Omental fat pad (tissue), 4 donors: Measurements from ENCODE around the gene HIF1A. TPM values are rescaled to one million over a fixed set of nuclear protein-coding genes. Genes with fewer than 3 reads are reported as not detected.
"Not testable (repeated sequence)": the region's sequence is repeated elsewhere in the genome, so short reads cannot be mapped to it uniquely, and the experiment has no call there.

Experiments
- ATAC-seq: fragments of 150-250 bp; one replicate; pipeline ENCODE4 v1.9.1; 2016; ENCODE audit warnings: mild to moderate bottlenecking, moderate library complexity; ENCODE audit not compliant: low FRiP score
- DNase-seq: peaks from one replicate; pipeline ENCODE4 v3.0.0-alpha.2; 2019; ENCODE audit warnings: low spot score
- total RNA-seq, 4 donors: library from RNA; depleted of rRNA; stranded (reverse); fragments of >200 nt; gene quantifications; one replicate each; pipeline ENCODE4 v1.1.0, GENCODE V29; 2016
- TF ChIP-seq, protein P1 (sequence below), 3 donors: fragments of 450-650 bp; IDR thresholded peaks; one replicate each; pipeline ENCODE4 v1.5.1; 2016 to 2017; ENCODE audit warnings: antibody characterized with exemption in 3 of 3, mild to moderate bottlenecking in 3 of 3, moderate library complexity in 2 of 3

Gene HIF1A
- total RNA-seq, 4 donors from 2014 or later: 95.2 to 550 (median 159) TPM

DNA sequence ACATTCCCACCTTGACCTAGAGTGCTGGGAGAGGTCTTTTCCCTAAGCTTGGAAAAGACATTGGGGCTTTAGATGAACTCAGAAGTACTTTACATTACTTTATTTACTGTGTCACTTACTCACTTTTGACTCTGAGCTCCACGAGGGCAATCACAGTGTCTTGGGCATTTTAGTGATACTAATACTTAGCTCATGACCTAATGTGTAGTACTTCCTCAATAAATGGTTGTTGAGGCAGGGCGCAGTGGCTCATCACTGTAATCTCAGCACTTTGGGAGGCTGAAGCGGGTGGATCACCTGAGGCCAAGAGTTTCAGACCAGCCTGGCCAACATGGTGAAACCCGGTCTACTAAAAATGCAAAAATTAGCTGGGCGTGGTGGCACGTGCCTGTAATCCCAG lies 47.1 kb downstream of the HIF1A start:
- no peak for ATAC-seq
- TF ChIP-seq, protein P1, sequence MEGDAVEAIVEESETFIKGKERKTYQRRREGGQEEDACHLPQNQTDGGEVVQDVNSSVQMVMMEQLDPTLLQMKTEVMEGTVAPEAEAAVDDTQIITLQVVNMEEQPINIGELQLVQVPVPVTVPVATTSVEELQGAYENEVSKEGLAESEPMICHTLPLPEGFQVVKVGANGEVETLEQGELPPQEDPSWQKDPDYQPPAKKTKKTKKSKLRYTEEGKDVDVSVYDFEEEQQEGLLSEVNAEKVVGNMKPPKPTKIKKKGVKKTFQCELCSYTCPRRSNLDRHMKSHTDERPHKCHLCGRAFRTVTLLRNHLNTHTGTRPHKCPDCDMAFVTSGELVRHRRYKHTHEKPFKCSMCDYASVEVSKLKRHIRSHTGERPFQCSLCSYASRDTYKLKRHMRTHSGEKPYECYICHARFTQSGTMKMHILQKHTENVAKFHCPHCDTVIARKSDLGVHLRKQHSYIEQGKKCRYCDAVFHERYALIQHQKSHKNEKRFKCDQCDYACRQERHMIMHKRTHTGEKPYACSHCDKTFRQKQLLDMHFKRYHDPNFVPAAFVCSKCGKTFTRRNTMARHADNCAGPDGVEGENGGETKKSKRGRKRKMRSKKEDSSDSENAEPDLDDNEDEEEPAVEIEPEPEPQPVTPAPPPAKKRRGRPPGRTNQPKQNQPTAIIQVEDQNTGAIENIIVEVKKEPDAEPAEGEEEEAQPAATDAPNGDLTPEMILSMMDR (IDR thresholded peaks at IDR 0.05): no peak
- no peak for DNase-seq

- TF ChIP-seq, protein P1 (IDR thresholded peaks at IDR 0.05): no peak
- ATAC-seq: no peak
- DNase-seq: no peak
Measured at GRCh38 chr14:61744238-61744637, 48.9 kb downstream of the HIF1A start.

GRCh38 chr14:61746346-61746745 lies 51.0 kb downstream of the HIF1A start:
- DNase-seq: not testable (repeated sequence)

DNA sequence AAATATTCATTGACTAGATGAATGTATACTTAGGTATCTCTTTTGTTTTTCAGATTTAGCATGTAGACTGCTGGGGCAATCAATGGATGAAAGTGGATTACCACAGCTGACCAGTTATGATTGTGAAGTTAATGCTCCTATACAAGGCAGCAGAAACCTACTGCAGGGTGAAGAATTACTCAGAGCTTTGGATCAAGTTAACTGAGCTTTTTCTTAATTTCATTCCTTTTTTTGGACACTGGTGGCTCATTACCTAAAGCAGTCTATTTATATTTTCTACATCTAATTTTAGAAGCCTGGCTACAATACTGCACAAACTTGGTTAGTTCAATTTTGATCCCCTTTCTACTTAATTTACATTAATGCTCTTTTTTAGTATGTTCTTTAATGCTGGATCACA lies 51.6 kb downstream of the HIF1A start:
- TF ChIP-seq, protein P1 (IDR thresholded peaks at IDR 0.05): no peak
- no peak for ATAC-seq
- DNase-seq: no peak

More at GRCh38 chr14:61746346-61746745, 51.0 kb downstream of the HIF1A start:
- ATAC-seq: not testable (repeated sequence)

DNA sequence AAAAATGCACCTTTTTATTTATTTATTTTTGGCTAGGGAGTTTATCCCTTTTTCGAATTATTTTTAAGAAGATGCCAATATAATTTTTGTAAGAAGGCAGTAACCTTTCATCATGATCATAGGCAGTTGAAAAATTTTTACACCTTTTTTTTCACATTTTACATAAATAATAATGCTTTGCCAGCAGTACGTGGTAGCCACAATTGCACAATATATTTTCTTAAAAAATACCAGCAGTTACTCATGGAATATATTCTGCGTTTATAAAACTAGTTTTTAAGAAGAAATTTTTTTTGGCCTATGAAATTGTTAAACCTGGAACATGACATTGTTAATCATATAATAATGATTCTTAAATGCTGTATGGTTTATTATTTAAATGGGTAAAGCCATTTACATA lies 52.0 kb downstream of the HIF1A start:
- no peak for ATAC-seq
- TF ChIP-seq, protein P1 (IDR thresholded peaks at IDR 0.05): no peak
- no peak for DNase-seq

DNA sequence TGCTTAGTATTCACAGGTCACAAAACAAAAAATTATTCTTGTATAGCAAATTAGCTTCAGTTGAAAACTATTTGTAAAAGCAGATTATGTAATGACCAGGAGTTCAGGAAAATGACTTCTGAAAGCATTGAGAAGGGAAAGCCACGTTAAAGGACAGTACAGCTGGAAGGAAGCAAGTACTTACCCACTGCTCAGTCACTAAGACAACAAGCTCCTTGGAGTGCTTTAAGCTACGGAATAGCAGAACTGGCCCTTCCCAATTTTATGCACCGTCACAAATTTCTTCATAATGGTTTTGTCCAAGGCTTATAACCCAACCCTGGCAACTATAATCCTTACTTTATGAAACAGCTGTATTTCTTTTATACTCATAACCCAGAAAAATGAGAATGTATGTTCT lies 54.0 kb downstream of the HIF1A start:
- ATAC-seq (no peak), DNase-seq (no peak)
- TF ChIP-seq, protein P1 (IDR thresholded peaks at IDR 0.05): no peak

- TF ChIP-seq, protein P1 (IDR thresholded peaks at IDR 0.05): no peak
- DNase-seq (no peak), ATAC-seq (no peak)
Measured at GRCh38 chr14:61749867-61750266, 54.6 kb downstream of the HIF1A start.
